Spinal cord (tissue), 10 donors: ENCODE data around the gene SLC26A6. TPM values are rescaled to one million over a fixed set of nuclear protein-coding genes. Genes with fewer than 3 reads are reported as not detected.

ENCODE experiments used
- DNase-seq, 6 donors: peaks; one replicate each; pipeline versions ENCODE4 v3.0.0 to v3.0.0-alpha.2; 2013 to 2015; ENCODE audit warnings: low spot score in 6 of 6, low read depth in 4 of 6
- H3K27ac ChIP-seq: one replicate; pipeline ENCODE4 v1.5.1; 2013; ENCODE audit warnings: low read depth, low read length, control low read depth
- H3K27me3 ChIP-seq: one replicate; pipeline ENCODE4 v1.6.1; 2013; ENCODE audit warnings: low read length; ENCODE audit not compliant: control insufficient read depth, insufficient read depth
- H3K36me3 ChIP-seq: one replicate; pipeline ENCODE4 v1.6.1; 2013; ENCODE audit warnings: low read length; ENCODE audit not compliant: control insufficient read depth, insufficient read depth
- H3K4me1 ChIP-seq: one replicate; pipeline ENCODE4 v1.6.1; 2013; ENCODE audit warnings: low read length; ENCODE audit not compliant: control insufficient read depth, insufficient read depth
- H3K4me3 ChIP-seq: one replicate; pipeline ENCODE4 v1.5.1; 2013; ENCODE audit warnings: low read depth, low read length, control low read depth
- H3K9me3 ChIP-seq: one replicate; pipeline ENCODE4 v1.6.1; 2013; ENCODE audit warnings: low read length; ENCODE audit not compliant: control insufficient read depth, insufficient read depth
- WGBS: methylation state at CpG from one replicate; pipeline ENCODE4 v1.1.5; 2013; ENCODE audit warnings: missing lambda C conversion rate; ENCODE audit not compliant: insufficient coverage; 5-methylcytosine and 5-hydroxymethylcytosine counted together
- polyA plus RNA-seq, 2 donors: library from polyadenylated mRNA; unstranded; fragments of 120-200 nt; gene quantifications; one replicate each; pipeline ENCODE4 v1.2.1, GENCODE V29; 2013; ENCODE audit not compliant: insufficient read length in 2 of 2
- total RNA-seq, 2 donors: library from RNA; depleted of rRNA in 1 of 2; stranded (reverse); fragments of 120-200 nt in 1 of 2; fragments of >200 nt in 1 of 2; gene quantifications; one replicate each; pipeline versions ENCODE4 v1.2.3 to v1.2.4, GENCODE V29; 2013 to 2014
- donor health status: healthy.

Gene SLC26A6
- total and polyA plus RNA-seq, 4 donors = 11.7 to 27.5 (median 21.7) TPM

DNA sequence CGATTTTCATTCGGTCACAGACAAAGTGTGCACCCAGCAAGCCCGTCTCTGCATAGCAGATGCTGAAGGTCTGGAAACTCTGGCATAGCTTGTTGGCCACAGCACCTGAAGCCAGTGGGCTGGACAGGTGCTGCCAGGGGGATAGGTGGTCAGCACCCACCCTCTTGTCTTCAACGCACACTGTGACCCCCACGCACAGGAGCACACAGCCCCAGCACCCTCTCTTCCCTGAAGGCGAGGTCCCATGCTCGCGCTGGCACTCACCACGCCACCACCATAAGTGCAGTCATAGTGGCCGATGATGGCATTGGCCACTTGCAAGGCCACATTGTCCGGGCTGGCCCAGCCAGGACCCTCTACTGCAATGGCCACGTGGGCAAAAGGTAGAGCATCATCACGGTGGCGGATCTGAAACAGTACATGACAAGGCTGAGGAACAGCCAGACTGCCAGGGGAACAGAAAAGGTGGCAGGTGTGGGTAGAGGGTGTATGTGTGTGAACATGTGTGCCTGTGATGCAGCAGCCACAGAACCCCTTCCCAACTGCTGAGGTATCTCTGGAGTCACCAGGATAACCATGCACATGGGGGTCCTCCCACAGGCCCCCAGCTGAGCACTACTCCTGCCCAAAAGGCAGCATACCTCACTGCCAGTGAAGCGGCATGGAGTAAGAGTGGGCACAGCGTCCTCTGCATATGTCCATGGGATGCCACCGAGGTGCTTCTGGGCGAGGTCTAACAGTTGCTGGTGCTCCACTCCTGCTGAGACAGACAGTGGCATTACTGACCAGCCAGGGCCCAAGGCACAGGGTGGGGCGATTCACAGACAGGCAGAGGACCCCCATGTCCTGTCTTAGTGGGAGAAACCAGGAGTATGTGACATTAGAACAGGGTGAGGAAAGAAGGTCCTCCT is 34.3 kb downstream of the SLC26A6 start:
- no peaks in the 10 kb centered on the region for H3K9me3 ChIP-seq
- H3K27ac ChIP-seq = no peak overlapping the region
- H3K27me3 ChIP-seq = no peaks in the 10 kb centered on the region
- H3K36me3 ChIP-seq = peaks cover 97% of the 10 kb centered on the region
- 96% methylated on average over 19 of the region's 19 CpGs for WGBS
- no peak overlapping the region for H3K4me3 ChIP-seq
- no peak for DNase-seq
- H3K4me1 ChIP-seq = peaks cover 15% of the 10 kb centered on the region

GRCh38 chr3:48599509-48600285 is 35.6 kb downstream of the SLC26A6 start:
- peaks cover 27% of the 10 kb centered on the region for H3K4me1 ChIP-seq
- H3K36me3 ChIP-seq = peaks cover 86% of the 10 kb centered on the region
- no peak overlapping the region for H3K4me3 ChIP-seq
- no peak overlapping the region for H3K27ac ChIP-seq
- DNase-seq = no peak
- H3K27me3 ChIP-seq = peaks cover 10% of the 10 kb centered on the region
- 95% methylated on average over 10 of the region's 12 CpGs for WGBS
- no peaks in the 10 kb centered on the region for H3K9me3 ChIP-seq

- no peak overlapping the region for H3K4me3 ChIP-seq
- peaks cover 80% of the 10 kb centered on the region for H3K36me3 ChIP-seq
- peaks cover 16% of the 10 kb centered on the region for H3K27me3 ChIP-seq
- no peak for DNase-seq
- H3K4me1 ChIP-seq = peaks cover 33% of the 10 kb centered on the region
- no peaks in the 10 kb centered on the region for H3K9me3 ChIP-seq
- peak overlapping the region; percentile 61 for H3K27ac ChIP-seq
- WGBS = 80% methylated on average over 11 of the region's 11 CpGs
Observed at GRCh38 chr3:48599077-48599501, 36.2 kb downstream of the SLC26A6 start.

GRCh38 chr3:48598323-48599076 is 36.8 kb downstream of the SLC26A6 start:
- no peak overlapping the region for H3K4me3 ChIP-seq
- H3K27me3 ChIP-seq = peaks cover 19% of the 10 kb centered on the region
- peak in 1 of 6 donors; percentile 55 for DNase-seq
- peaks cover 75% of the 10 kb centered on the region for H3K36me3 ChIP-seq
- H3K9me3 ChIP-seq = no peaks in the 10 kb centered on the region
- H3K27ac ChIP-seq = peak overlapping the region; percentile 61
- 80% methylated on average over 5 of the region's 5 CpGs for WGBS
- H3K4me1 ChIP-seq = peaks cover 34% of the 10 kb centered on the region

GRCh38 chr3:48597408-48597800 is 37.9 kb downstream of the SLC26A6 start:
- Histone ChIP-seq H3K27me3 (peaks cover 19% of the 10 kb centered on the region), H3K27ac (no peak overlapping the region), H3K4me3 (no peak overlapping the region), H3K4me1 (peaks cover 34% of the 10 kb centered on the region), H3K36me3 (peaks cover 65% of the 10 kb centered on the region), H3K9me3 (no peaks in the 10 kb centered on the region)
- 87% methylated on average over 6 of the region's 6 CpGs for WGBS
- no peak for DNase-seq

DNA sequence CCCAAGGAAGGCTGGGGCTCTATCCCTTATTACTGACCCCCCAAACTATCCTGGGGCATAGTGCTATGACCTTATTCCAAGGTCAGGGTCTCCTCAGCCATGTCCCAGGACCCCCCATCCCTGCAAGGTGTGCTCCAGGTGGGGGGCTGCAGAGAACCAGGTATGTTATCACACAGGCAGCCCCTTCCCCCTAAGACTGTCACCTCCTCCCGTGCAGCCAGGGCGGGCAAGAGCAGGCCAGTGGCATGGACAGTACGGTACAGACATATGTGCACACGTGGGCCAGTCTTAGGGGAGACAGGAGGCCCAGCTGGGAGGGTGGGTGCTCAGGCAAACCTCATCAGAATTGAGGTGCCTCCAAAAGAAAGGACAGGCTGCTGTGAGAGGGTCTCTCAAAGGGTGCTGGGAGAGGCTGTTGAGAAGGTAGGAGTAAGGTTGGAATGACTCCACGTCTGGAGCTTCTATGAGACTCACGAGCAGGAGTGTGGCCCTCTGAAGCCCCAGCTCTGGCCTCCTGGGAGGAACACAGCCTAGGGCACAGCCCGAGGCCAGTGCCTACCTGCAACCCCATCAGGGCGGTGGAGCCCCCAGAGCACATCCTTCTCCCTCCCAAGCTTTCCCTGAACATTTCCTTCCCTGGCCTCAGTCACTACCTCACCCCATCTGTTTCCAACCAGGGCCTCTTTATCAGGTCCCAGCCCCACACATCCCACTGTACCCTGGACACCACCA is 38.4 kb downstream of the SLC26A6 start:
- no peak overlapping the region for H3K27ac ChIP-seq
- WGBS = 83% methylated on average over 6 of the region's 8 CpGs
- H3K27me3 ChIP-seq = peaks cover 19% of the 10 kb centered on the region
- peaks cover 34% of the 10 kb centered on the region for H3K4me1 ChIP-seq
- no peaks in the 10 kb centered on the region for H3K9me3 ChIP-seq
- H3K4me3 ChIP-seq = no peak overlapping the region
- DNase-seq = no peak
- H3K36me3 ChIP-seq = peaks cover 64% of the 10 kb centered on the region

- peaks cover 34% of the 10 kb centered on the region for H3K4me1 ChIP-seq
- no peak for DNase-seq
Observed at GRCh38 chr3:48596157-48596556, 39.1 kb downstream of the SLC26A6 start.

DNA sequence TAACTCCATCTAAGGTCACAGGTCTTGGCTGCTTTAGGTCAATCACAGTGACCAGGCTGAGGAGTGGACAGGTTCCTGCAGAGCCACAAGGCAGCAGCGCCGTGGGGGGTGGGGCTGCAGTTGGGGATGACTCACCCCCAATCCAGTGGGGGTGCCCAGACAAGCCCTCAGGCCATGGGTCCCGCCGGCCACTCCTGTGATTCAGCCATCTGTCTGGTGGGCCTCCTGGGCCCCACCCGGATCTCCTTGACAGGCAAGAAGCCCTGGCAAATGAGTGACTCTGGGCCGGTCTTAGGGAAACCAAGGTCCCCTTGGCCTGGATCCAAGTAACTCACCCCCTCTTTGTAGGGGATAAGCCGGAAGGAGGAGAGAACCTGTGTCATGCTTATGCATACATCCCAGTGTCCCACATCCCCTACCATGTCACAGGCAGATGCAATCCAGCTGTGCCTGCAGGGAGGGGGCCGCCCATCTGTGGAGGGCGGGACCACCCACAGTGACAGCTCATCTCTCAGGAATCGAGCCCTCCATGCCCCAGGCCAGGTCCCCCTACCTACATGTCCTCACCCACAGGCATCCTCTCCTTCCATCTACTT is 39.6 kb downstream of the SLC26A6 start:
- WGBS = 29% methylated on average over 10 of the region's 10 CpGs
- Histone ChIP-seq H3K36me3 (peaks cover 59% of the 10 kb centered on the region), H3K9me3 (no peaks in the 10 kb centered on the region), H3K27ac (no peak overlapping the region), H3K4me3 (no peak overlapping the region), H3K4me1 (peaks cover 34% of the 10 kb centered on the region), H3K27me3 (peaks cover 19% of the 10 kb centered on the region)
- DNase-seq = no peak

More at GRCh38 chr3:48596157-48596556, 39.1 kb downstream of the SLC26A6 start:
- no peak overlapping the region for H3K4me3 ChIP-seq
- 80% methylated on average over 3 of the region's 5 CpGs for WGBS
- no peaks in the 10 kb centered on the region for H3K9me3 ChIP-seq
- H3K36me3 ChIP-seq = peaks cover 64% of the 10 kb centered on the region
- peaks cover 19% of the 10 kb centered on the region for H3K27me3 ChIP-seq
- no peak overlapping the region for H3K27ac ChIP-seq
